ENCODE measurements around the gene CNTNAP5.
A peak's percentile ranks its signal among the peaks of the same experiment; 100 is the strongest.

The CNTNAP5 gene

GRCh38 chr2:124025171-124025580, at the start of gene CNTNAP5:
TSS of gene CNTNAP5 (plus strand) at chr2:124025287. CDS start at chr2:124025651, 364 bp downstream.
- in situ Hi-C loops (cut with HindIII; ENCODE audit: low pct_ligation_motif_present, low pct_unique_long_range_greater_than_20kb, low sequenced_read_pairs): no loop called here
- peak; percentile 71 for DNase-seq

- in situ Hi-C loops (cut with HindIII; ENCODE audit: low pct_ligation_motif_present, low pct_unique_long_range_greater_than_20kb, low sequenced_read_pairs): no loop called here
These were observed 48.9 kb upstream of the CNTNAP5 start for GRCh38 chr2:123976054-123976648.

GRCh38 chr2:123993728-123994323, 31.3 kb upstream of the CNTNAP5 start:
- DNase-seq: peak; percentile 55
- in situ Hi-C loops (cut with HindIII; ENCODE audit: low pct_ligation_motif_present, low pct_unique_long_range_greater_than_20kb, low sequenced_read_pairs): no loop called here

More at GRCh38 chr2:123976054-123976648, 48.9 kb upstream of the CNTNAP5 start:
- no peak for DNase-seq

- DNase-seq: no peak
- in situ Hi-C loops (cut with HindIII; ENCODE audit: low pct_ligation_motif_present, low pct_unique_long_range_greater_than_20kb, low sequenced_read_pairs): no loop called here
These were observed 25.4 kb upstream of the CNTNAP5 start for GRCh38 chr2:123999681-124000080.

DNA sequence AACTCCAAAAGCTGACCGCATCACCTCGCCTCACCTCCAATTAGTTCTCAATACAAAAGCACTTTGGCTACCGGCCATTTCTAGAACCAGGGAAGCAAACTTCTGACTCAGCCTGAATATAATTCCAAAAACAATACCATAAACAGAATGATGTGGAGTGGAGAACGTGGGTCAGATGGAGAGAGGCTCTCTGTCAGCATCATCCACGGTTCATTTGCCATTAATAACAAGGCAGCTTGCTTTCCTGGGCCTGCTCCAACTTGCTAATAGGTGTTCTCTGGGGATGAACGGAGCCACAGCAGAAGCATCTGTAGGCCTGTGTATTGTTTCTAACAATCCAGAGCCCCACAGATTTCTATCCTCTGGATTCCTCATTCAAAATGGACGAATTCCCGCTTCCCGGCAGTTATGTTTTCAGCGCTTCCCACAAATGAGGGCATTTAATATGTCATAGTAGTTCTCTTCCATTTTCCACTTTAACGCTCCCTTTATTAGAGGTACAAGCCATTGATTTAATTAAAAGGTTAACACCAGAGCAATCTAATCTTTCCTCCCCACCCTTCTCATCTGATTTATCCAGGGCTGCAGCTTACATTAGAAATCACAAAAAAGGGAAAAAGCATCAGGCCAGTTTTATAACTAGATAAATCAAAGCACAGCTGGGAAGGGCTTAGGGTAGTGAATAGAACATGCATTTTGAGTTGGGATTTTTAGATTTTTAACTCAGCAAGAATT, 23.2 kb upstream of the CNTNAP5 start:
- in situ Hi-C loops (cut with HindIII; ENCODE audit: low pct_ligation_motif_present, low pct_unique_long_range_greater_than_20kb, low sequenced_read_pairs): no loop called here
- DNase-seq: no peak

- in situ Hi-C loops (cut with HindIII; ENCODE audit: low pct_ligation_motif_present, low pct_unique_long_range_greater_than_20kb, low sequenced_read_pairs): no loop called here
- DNase-seq: no peak
These were observed 6.2 kb upstream of the CNTNAP5 start for GRCh38 chr2:124018890-124019289.

DNA sequence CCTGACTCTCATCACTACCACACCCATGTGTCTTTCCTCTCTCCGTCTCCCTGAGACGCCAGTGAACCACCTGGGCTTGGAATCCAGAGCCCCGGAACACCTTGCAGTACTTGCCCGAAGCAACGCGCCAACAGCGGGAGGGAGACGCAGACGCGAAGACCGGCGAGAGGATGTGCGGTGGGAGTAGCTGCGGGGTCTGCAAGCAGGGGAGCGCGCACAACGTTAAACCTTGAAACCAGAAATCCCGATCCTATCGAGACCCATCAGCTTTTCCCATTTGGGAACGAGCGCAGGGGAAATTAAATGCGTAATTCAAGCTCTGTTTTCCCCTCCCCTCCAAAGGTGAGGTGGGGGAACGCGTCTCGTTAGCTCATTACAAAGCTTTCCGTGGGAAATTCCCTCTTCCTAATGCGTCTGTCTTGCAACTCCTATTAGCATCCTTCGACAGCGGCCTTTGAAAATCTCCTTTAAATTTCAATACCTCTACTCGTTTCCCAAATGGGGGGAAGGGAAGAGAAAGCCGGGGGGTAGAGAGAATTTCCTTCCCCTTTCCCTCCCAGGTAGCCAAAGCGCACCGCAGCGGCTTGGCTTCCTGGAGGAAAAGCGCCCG, 421 bp upstream of the CNTNAP5 start:
- in situ Hi-C loops (cut with HindIII; ENCODE audit: low pct_ligation_motif_present, low pct_unique_long_range_greater_than_20kb, low sequenced_read_pairs): no loop called here
- no peak for DNase-seq

DNA sequence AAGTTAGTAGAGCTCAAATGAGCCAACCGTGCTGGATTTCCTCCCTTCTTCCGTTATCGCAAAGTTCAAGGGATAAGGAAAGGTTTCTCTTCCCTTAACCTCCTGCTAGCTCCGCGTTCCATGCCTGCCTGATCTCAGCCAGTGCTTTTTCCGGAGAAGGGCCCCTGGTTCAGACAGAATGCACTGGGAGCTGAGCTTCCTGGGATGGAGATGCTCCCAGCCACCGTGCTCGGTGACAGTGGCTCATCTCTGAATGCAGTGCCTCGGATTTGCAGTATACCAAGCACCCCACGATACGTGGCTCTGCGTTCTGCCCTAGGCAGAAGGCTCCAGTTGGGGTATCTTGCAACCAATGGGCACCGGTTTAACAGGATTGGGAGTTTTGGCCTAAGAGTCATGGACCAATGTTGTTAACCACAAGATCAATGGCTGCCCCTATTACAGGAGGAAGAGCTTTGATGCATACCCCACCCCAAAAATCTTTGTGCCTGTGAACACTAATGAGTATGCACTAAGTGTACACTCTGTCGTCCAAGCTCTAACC, 876 bp downstream of the CNTNAP5 start:
- in situ Hi-C loops (cut with HindIII; ENCODE audit: low pct_ligation_motif_present, low pct_unique_long_range_greater_than_20kb, low sequenced_read_pairs): no loop called here
- DNase-seq: no peak

GRCh38 chr2:124026503-124026902, 1.4 kb downstream of the CNTNAP5 start:
- in situ Hi-C loops (cut with HindIII; ENCODE audit: low pct_ligation_motif_present, low pct_unique_long_range_greater_than_20kb, low sequenced_read_pairs): no loop called here
- DNase-seq: no peak

GRCh38 chr2:124027182-124027581, 2.1 kb downstream of the CNTNAP5 start:
- in situ Hi-C loops (cut with HindIII; ENCODE audit: low pct_ligation_motif_present, low pct_unique_long_range_greater_than_20kb, low sequenced_read_pairs): no loop called here
- peak; percentile 65 for DNase-seq

DNA sequence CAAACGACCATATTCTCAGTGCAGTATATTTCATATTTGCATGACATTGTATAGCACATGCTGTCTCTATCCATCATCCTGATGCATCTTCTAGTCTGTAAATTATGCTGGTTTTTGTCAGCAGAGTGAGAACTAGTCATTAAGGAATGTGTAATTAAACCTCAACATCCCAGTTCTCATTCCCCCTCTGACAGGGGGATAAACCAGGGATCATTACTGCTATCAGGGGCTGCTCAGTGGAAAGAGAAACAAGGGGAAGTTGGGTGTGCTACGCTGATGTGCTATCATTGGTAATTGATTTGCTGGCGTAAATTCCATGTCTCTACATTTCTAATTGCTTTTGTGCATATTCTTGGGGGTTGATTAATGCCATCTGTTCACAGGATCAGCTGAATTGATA, 7.7 kb downstream of the CNTNAP5 start:
- in situ Hi-C loops (cut with HindIII; ENCODE audit: low pct_ligation_motif_present, low pct_unique_long_range_greater_than_20kb, low sequenced_read_pairs): no loop called here
- no peak for DNase-seq

DNA sequence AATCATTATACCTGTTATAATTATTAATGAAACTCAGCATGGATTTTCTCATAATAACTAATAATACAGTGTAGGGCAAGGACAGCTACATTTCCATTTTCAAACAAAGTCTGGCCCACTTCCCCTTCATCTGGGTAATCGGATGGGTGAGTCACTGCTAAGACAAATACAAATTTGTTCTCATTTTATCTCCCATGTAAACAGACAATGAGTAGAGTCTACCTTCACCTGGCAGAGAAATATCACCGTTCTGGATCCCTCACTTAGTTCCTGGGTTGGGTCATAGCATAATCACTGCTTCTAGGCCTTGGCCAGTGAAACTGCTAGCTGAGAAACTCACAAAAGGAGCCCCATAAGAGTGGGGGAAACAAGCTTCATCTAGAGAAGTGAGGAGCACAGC, 9.2 kb downstream of the CNTNAP5 start:
- in situ Hi-C loops (cut with HindIII; ENCODE audit: low pct_ligation_motif_present, low pct_unique_long_range_greater_than_20kb, low sequenced_read_pairs): no loop called here
- no peak for DNase-seq

GRCh38 chr2:124035001-124035400, 9.9 kb downstream of the CNTNAP5 start:
- in situ Hi-C loops (cut with HindIII; ENCODE audit: low pct_ligation_motif_present, low pct_unique_long_range_greater_than_20kb, low sequenced_read_pairs): no loop called here
- no peak for DNase-seq

DNA sequence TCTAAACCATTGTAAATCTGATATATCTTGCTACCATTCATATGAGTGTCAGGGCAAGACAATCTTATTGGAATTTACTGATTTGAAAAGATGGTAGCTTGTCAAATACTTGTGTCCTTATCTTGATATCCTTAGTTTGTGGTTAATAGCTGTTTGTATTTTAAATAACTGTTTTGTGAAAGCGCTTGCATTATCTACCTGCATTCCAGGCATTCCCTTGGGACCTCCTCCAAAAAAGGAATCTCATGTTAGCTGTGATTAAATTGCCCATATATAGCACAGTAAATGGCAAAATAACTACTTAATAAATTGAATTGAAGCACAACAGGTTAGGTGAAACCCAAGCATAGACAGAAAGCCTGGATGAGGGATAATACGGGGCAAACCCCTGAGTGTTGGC, 13.9 kb downstream of the CNTNAP5 start:
- in situ Hi-C loops (cut with HindIII; ENCODE audit: low pct_ligation_motif_present, low pct_unique_long_range_greater_than_20kb, low sequenced_read_pairs): no loop called here

DNA sequence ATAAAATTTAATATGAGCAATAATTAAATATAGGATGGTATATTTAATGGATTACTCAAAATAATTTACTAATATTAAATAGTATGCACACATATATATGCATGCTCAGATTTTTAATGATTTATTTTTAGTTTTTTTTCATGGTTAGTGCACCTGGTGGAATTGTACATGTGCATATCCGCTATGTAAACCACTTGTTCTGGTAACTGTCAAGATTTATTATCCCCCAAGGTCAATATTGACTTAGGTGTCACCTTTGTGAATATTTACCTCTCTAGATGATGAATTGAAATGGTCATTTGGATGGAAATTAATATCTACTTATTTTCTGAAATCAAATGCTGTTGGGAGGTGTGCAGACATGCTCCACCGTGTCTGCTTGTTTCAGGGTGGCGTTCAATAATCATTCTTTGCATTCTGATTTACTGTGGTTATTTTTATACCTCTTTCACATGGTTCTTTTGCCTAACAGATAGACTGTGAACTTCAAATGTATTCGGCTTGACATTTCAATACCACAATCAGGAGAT, 14.7 kb downstream of the CNTNAP5 start:
- DNase-seq: no peak
- in situ Hi-C loops (cut with HindIII; ENCODE audit: low pct_ligation_motif_present, low pct_unique_long_range_greater_than_20kb, low sequenced_read_pairs): no loop called here

More for the DNA sequence above, 13.9 kb downstream of the CNTNAP5 start:
- DNase-seq: no peak

DNA sequence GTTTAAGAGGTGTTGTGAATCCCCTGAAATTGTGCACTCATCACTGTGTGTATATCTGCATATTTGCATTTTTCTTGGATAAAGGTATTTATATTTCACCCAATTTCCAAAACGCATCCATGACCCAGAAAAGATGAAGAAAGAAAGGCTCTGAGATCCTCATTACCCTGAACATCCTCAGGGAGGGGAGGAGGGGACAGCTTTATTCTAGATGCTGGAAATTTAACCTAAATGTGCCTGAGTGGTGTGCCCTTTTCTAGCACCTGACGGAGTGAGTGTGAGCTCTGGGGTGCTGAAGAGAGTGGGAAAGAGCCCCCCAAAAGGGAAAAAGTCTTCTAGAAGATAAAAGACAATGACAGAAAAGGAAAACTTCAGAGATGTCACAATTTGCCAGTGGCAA, 20.8 kb downstream of the CNTNAP5 start:
- no peak for DNase-seq
- in situ Hi-C loops (cut with HindIII; ENCODE audit: low pct_ligation_motif_present, low pct_unique_long_range_greater_than_20kb, low sequenced_read_pairs): no loop called here

DNA sequence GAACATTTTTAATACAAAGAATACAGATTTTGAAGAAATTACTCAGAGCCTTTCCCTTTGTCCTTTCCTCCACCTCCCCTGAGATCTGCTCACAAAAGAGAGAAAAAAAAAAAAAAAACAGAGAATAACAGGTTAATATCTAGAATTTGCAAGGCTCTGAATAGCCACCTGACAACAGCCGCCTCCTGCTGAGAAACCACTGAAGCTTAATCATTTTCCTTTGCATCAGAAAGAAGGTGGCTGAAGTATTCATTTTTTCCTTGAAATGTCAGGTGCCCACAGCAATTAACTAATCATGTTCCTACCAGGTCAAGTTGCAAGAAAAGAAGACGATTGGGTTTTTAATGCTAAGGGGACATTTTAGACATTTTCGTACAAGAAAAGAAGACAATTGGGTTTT, 21.2 kb downstream of the CNTNAP5 start:
- in situ Hi-C loops (cut with HindIII; ENCODE audit: low pct_ligation_motif_present, low pct_unique_long_range_greater_than_20kb, low sequenced_read_pairs): no loop called here
- no peak for DNase-seq

DNA sequence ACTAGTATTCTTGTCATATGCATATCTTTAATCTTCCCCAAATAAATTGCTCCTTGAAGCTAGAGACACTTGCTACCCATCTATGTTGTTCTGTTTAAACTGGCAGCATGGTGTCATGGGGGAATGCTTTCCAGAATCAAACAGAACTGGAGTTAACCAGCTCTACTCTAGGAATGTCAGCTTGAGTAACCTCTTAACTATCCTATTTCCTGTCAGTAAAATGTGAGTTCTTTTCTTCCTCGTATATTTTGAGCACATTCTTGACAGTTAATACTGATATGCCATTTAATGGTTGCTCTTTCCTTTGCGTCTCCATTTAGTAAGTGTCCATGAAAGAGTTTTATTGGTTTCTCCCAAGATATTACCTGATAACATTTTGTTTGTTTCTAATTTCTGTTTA, 23.0 kb downstream of the CNTNAP5 start:
- in situ Hi-C loops (cut with HindIII; ENCODE audit: low pct_ligation_motif_present, low pct_unique_long_range_greater_than_20kb, low sequenced_read_pairs): no loop called here
- DNase-seq: no peak

DNA sequence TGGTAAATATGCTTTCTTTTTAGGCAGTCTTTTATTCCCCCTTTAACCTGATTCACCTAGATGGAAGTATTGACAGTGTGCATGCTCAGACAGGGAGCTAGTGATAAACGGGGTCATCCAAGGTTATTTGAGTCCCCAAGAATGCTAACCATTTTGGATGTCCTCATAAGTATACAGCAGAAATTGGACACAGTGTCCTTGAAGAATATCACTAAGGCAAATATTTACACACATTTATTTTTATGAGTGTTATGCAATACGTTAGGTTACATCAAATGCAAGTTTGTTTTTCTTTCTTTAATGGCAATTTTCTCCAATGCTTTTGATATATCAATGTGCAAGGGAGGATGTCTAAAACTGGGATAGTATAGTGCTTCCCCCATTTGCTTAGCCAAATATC, 23.6 kb downstream of the CNTNAP5 start:
- in situ Hi-C loops (cut with HindIII; ENCODE audit: low pct_ligation_motif_present, low pct_unique_long_range_greater_than_20kb, low sequenced_read_pairs): no loop called here
- no peak for DNase-seq
